Spleen (tissue), 11 donors: ENCODE data around the gene PRKCZ. TPM values are rescaled to one million over a fixed set of nuclear protein-coding genes. Genes with fewer than 3 reads are reported as not detected.

Experiments used
- DNase-seq: peaks from one replicate; pipeline ENCODE4 v3.0.0-alpha.2; 2020
- H3K27ac ChIP-seq, 8 donors: fragments of 200-600 bp; sonication (generic) in 7 of 8; 1 replicate in 4 of 8; 2 replicates in 4 of 8; pipeline versions ENCODE4 v1.5.0 to v1.8.0; 2016 to 2021; ENCODE audit warnings: inconsistent platforms in 4 of 8, mild to moderate bottlenecking in 4 of 8, moderate library complexity in 1 of 8
- H3K27me3 ChIP-seq, 7 donors: fragments of 200-600 bp; sonication (generic) in 6 of 7; replicated peaks in 1 of 7; 1 replicate in 4 of 7; 2 replicates in 3 of 7; pipeline versions ENCODE4 v1.5.0 to v1.8.0; 2016 to 2021; ENCODE audit warnings: inconsistent platforms in 3 of 7, mild to moderate bottlenecking in 1 of 7
- H3K36me3 ChIP-seq, 6 donors: fragments of 200-600 bp; sonication (generic) in 5 of 6; 1 replicate in 4 of 6; 2 replicates in 2 of 6; pipeline versions ENCODE4 v1.5.0 to v1.8.0; 2016 to 2021; ENCODE audit warnings: inconsistent platforms in 2 of 6
- H3K4me1 ChIP-seq, 6 donors: fragments of 200-600 bp; sonication (generic) in 5 of 6; 1 replicate in 3 of 6; 2 replicates in 3 of 6; pipeline versions ENCODE4 v1.5.0 to v1.8.0; 2016 to 2021; ENCODE audit warnings: inconsistent platforms in 3 of 6
- H3K4me3 ChIP-seq, 8 donors: fragments of 200-600 bp; sonication (generic) in 7 of 8; 1 replicate in 4 of 8; 2 replicates in 4 of 8; pipeline versions ENCODE4 v1.5.0 to v1.8.0; 2016 to 2021; ENCODE audit warnings: inconsistent platforms in 4 of 8, mild to moderate bottlenecking in 4 of 8, moderate library complexity in 2 of 8
- H3K9me3 ChIP-seq, 8 donors: fragments of 200-600 bp; sonication (generic) in 7 of 8; 1 replicate in 4 of 8; 2 replicates in 4 of 8; pipeline versions ENCODE4 v1.5.0 to v1.8.0; 2016 to 2021; ENCODE audit warnings: inconsistent platforms in 4 of 8
- POLR2A ChIP-seq, 3 donors: fragments of 450-650 bp; IDR thresholded peaks; one replicate each; pipeline ENCODE4 v1.5.1; 2017; ENCODE audit warnings: antibody characterized with exemption in 3 of 3, mild to moderate bottlenecking in 1 of 3
- POLR2AphosphoS5 ChIP-seq, 3 donors: sonication (generic); formaldehyde crosslinking; IDR thresholded peaks; one replicate each; pipeline ENCODE4 v1.5.1; 2017; ENCODE audit warnings: antibody characterized with exemption in 3 of 3
- WGBS, 5 donors: extraction: QIAGEN DNeasy Blood & Tissue Kit in 3 of 5; methylation state at CpG; one replicate each; pipeline versions ENCODE4 v1.1.5 to v1.1.7; 2013 to 2018; 5-methylcytosine and 5-hydroxymethylcytosine counted together
- intact Hi-C: fragments of 100-400 bp; cut with DNase I; formaldehyde crosslinking; loops from one replicate; pipeline ENCODE4 v1.15.0; 2023; ENCODE audit warnings: low total_unique reads
- polyA plus RNA-seq, 3 donors: library from polyadenylated mRNA; stranded (reverse); fragments of 200-250 nt; gene quantifications; one replicate each; pipeline ENCODE4 v1.2.1, GENCODE V29; 2013
- total RNA-seq, 7 donors: library from RNA; depleted of rRNA in 3 of 7; stranded (reverse); fragments of >200 nt in 3 of 7; fragmentation: NEBNext Ultra II Directional in 4 of 7; extraction: Animal tissue kit (Norgen Biotek cat#: 25700) in 4 of 7; gene quantifications; one replicate each; pipeline versions ENCODE4 v1.1.0 to v1.2.1, GENCODE V29; 2016 to 2021
- TF ChIP-seq, protein P1 (sequence below), 11 experiments: fragments of 200-600 bp in 7 of 11; fragments of 450-650 bp in 4 of 11; sonication (generic) in 4 of 11; IDR thresholded peaks in 8 of 11; conservative IDR thresholded peaks in 3 of 11; 1 replicate in 7 of 11; 2 replicates in 4 of 11; pipeline versions ENCODE4 v1.4.0 to v1.8.0; 2016 to 2021; ENCODE audit warnings: antibody characterized with exemption in 11 of 11, inconsistent platforms in 4 of 11, mild to moderate bottlenecking in 1 of 11
- donor health status: healthy with polysubstance abuse.
- donor health status: DM: no; HTN: no; CAD: no; lungs with moderate emphysema.
- donor health status: DM: no; HTN: no; CAD: no.
- donor health status: Bipolar disorder and iron deficiency.
- donor health status: healthy.
- donor health status: DM: no; HTN: no; CAD: no.
- donor health status: DM: yes; HTN: yes; CAD: no.

The PRKCZ gene
- total and polyA plus RNA-seq, 10 donors = 17.6 to 61.8 (median 34.0) TPM

DNA sequence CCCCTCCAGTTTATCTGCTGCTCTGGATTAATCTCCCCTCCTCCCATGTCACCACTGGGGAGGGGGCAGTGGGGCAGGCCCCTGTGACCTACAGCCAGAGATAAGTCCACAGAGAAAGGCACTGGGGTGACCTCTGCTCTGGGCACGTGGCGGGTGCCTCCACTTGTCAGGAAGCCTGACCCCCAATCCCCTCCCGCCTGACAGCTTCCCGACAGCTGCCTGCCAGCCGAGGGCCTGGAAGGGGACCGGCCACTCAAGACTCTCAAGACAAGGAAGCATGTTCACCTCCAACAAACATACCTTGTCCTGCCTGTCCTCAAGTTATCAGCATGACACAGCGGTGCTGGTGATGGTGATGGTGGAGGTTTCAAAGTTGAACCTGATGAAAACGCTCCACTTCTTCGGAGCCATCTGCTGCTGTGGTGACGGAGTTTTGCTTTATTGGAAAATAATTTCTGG is 147.5 kb downstream of the PRKCZ start:
- intact Hi-C loops = loop anchor here (5.0 kb wide), 2 partner anchors 115 to 350 kb away; no protein-coding TSS in a partner anchor
- no peak overlapping the region for H3K4me3 ChIP-seq
- H3K27me3 ChIP-seq = no peaks in the 10 kb centered on the region
- H3K4me1 ChIP-seq = peaks cover 23 to 81% (median 61%) of the 10 kb centered on the region in 6 donors
- peak; percentile 69 for DNase-seq
- H3K9me3 ChIP-seq = no peaks in the 10 kb centered on the region
- TF ChIP-seq, protein P1, sequence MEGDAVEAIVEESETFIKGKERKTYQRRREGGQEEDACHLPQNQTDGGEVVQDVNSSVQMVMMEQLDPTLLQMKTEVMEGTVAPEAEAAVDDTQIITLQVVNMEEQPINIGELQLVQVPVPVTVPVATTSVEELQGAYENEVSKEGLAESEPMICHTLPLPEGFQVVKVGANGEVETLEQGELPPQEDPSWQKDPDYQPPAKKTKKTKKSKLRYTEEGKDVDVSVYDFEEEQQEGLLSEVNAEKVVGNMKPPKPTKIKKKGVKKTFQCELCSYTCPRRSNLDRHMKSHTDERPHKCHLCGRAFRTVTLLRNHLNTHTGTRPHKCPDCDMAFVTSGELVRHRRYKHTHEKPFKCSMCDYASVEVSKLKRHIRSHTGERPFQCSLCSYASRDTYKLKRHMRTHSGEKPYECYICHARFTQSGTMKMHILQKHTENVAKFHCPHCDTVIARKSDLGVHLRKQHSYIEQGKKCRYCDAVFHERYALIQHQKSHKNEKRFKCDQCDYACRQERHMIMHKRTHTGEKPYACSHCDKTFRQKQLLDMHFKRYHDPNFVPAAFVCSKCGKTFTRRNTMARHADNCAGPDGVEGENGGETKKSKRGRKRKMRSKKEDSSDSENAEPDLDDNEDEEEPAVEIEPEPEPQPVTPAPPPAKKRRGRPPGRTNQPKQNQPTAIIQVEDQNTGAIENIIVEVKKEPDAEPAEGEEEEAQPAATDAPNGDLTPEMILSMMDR (IDR thresholded peaks at IDR 0.05 in 8 of 11, conservative IDR thresholded peaks at IDR 0.05 in 3 of 11) = no peak
- TF ChIP-seq POLR2A (IDR thresholded peaks at IDR 0.05) (no peak), POLR2AphosphoS5 (IDR thresholded peaks at IDR 0.05) (no peak)
- 89 to 94% (median 92%) methylated on average over 8 to 10 of the region's 10 CpGs for WGBS, 5 donors
- peaks cover 0 to 8% (median 0%) of the 10 kb centered on the region in 6 donors for H3K36me3 ChIP-seq
- H3K27ac ChIP-seq = peak overlapping the region in 4 of 8 donors; percentile 22 to 88 (median 64)

DNA sequence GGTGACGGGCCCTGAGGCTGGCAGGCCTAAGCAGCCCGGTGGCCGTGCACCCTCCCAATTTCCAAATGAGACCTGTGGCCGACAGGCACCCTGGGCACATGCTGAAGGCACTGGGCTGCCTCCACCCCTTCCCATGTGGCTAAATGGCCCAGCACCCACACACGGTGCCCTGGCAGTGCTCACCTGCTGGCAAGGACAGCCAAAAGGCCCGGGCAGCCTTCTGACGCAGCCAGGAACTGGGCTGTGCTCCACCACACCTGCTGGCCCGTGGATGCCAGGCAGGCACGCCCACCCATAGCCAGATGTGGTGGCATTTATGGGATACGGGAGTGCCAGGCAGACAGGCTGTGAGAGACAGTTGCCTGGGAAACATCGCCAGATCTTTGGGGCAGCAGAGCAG is 148.4 kb downstream of the PRKCZ start:
- Histone ChIP-seq H3K4me3 (peak overlapping the region in 2 of 8 donors; percentile 43 to 70), H3K27ac (peak overlapping the region; percentile 76 to 90 (median 86)), H3K9me3 (no peaks in the 10 kb centered on the region), H3K36me3 (no peaks in the 10 kb centered on the region), H3K4me1 (peaks cover 19 to 81% (median 56%) of the 10 kb centered on the region in 6 donors), H3K27me3 (no peaks in the 10 kb centered on the region)
- WGBS, 5 donors = 67 to 80% (median 76%) methylated on average over 4 to 11 of the region's 11 CpGs
- peak; percentile 85 for DNase-seq
- intact Hi-C loops = loop anchor here (5.0 kb wide), 2 partner anchors 114 to 349 kb away; no protein-coding TSS in a partner anchor
- TF ChIP-seq, protein P1 (IDR thresholded peaks at IDR 0.05 in 8 of 11, conservative IDR thresholded peaks at IDR 0.05 in 3 of 11) = no peak
- TF ChIP-seq POLR2A (IDR thresholded peaks at IDR 0.05) = no peak
- TF ChIP-seq POLR2AphosphoS5 (IDR thresholded peaks at IDR 0.05) = no peak

GRCh38 chr1:2199042-2199810 is 149.0 kb downstream of the PRKCZ start:
- Histone ChIP-seq H3K27ac (peak overlapping the region; percentile 76 to 90 (median 86)), H3K9me3 (no peaks in the 10 kb centered on the region), H3K36me3 (no peaks in the 10 kb centered on the region), H3K27me3 (no peaks in the 10 kb centered on the region), H3K4me3 (peak overlapping the region; percentile 29 to 70 (median 36)), H3K4me1 (peaks cover 21 to 81% (median 56%) of the 10 kb centered on the region in 6 donors)
- intact Hi-C loops = loop anchor here (5.0 kb wide), 2 partner anchors 113 to 348 kb away; no protein-coding TSS in a partner anchor
- TF ChIP-seq, protein P1 (IDR thresholded peaks at IDR 0.05 in 8 of 11, conservative IDR thresholded peaks at IDR 0.05 in 3 of 11) = no peak
- TF ChIP-seq POLR2AphosphoS5 (IDR thresholded peaks at IDR 0.05) (peak; percentile 72 to 84 (median 82)), POLR2A (IDR thresholded peaks at IDR 0.05) (peak in 1 of 3 donors; percentile 25)
- WGBS, 5 donors = 7 to 13% (median 10%) methylated on average over 13 to 24 of the region's 24 CpGs
- DNase-seq = peak; percentile 96
